IMR-90 (cell line): ENCODE data around the gene PAN3. TPM values are rescaled to one million over a fixed set of nuclear protein-coding genes. Genes with fewer than 3 reads are reported as not detected.

Experiments
- ATAC-seq: fragments of 200-7000 bp; cut with Tn5 transposase; 2 replicates; pipeline ENCODE4 v1.9.1; 2020; ENCODE audit warnings: low read depth, mild to moderate bottlenecking, moderate library complexity
- BruUV-seq: library from RNA; stranded (reverse); fragments of 400-500 nt; replicated peaks from 2 replicates; lab custom pipeline; 2021; lab: Mats Ljungman, UMichigan
- CTCF ChIA-PET: fragments of 300-600 bp; formaldehyde crosslinking; extraction: SDS; loops from one replicate; lab custom pipeline; 2021; ENCODE audit warnings: antibody characterized with exemption; lab: Yijun Ruan, JAX
- POLR2A ChIA-PET: fragments of 300-600 bp; sonication (Branson Sonifier 250); formaldehyde crosslinking; loops from one replicate; lab custom pipeline; 2022; ENCODE audit warnings: antibody characterized with exemption; ENCODE audit not compliant: unreplicated experiment; lab: Charles Lee
- DNase-seq: peaks from one replicate; pipeline ENCODE4 v3.0.0; 2013
- H2AFZ ChIP-seq: replicated peaks from 2 replicates; pipeline ENCODE3; 2013; ENCODE audit warnings: low read length, mild to moderate bottlenecking; ENCODE audit not compliant: poor library complexity
- H2AK5ac ChIP-seq: 2 replicates; pipeline ENCODE4 v1.6.1; 2013; ENCODE audit warnings: low read depth, low read length, inconsistent platforms
- H2AK9ac ChIP-seq: replicated peaks from 2 replicates; pipeline ENCODE3; 2013; ENCODE audit warnings: mild to moderate bottlenecking, low read depth, low read length, moderate library complexity; ENCODE audit not compliant: poor library complexity
- H2BK120ac ChIP-seq: 2 replicates; pipeline ENCODE4 v1.6.1; 2013; ENCODE audit warnings: low read depth, low read length, inconsistent platforms
- H2BK15ac ChIP-seq: 3 replicates; pipeline ENCODE4 v1.6.1; 2013; ENCODE audit warnings: low read depth, low read length, inconsistent platforms
- H2BK20ac ChIP-seq: 2 replicates; pipeline ENCODE4 v1.6.1; 2013; ENCODE audit warnings: low read depth, mild to moderate bottlenecking, inconsistent platforms, low read length, moderate library complexity
- H2BK5ac ChIP-seq: 2 replicates; pipeline ENCODE4 v1.6.1; 2013; ENCODE audit warnings: mild to moderate bottlenecking, low read depth, low read length, inconsistent platforms; ENCODE audit not compliant: poor library complexity, severe bottlenecking
- H3K14ac ChIP-seq: replicated peaks from 2 replicates; pipeline ENCODE4 v1.6.1; 2013; ENCODE audit warnings: low read depth, low read length, inconsistent platforms
- H3K18ac ChIP-seq: 2 replicates; pipeline ENCODE4 v1.6.1; 2013; ENCODE audit warnings: low read depth, low read length, control low read depth
- H3K23ac ChIP-seq: 2 replicates; pipeline ENCODE4 v1.6.1; 2013; ENCODE audit warnings: low read depth, low read length, inconsistent platforms
- H3K27ac ChIP-seq: 2 replicates; pipeline ENCODE4 v1.5.1; 2013; ENCODE audit warnings: mild to moderate bottlenecking, control low read depth, low read length; ENCODE audit not compliant: insufficient read depth
- H3K27me3 ChIP-seq: 2 replicates; pipeline ENCODE4 v1.6.1; 2013; ENCODE audit warnings: low read length; ENCODE audit not compliant: control insufficient read depth, insufficient read depth
- H3K36me3 ChIP-seq: 2 replicates; pipeline ENCODE4 v1.6.1; 2013; ENCODE audit warnings: low read length, mixed read lengths; ENCODE audit not compliant: control insufficient read depth, insufficient read depth
- H3K4ac ChIP-seq: 2 replicates; pipeline ENCODE4 v1.6.1; 2013; ENCODE audit warnings: low read depth, low read length, inconsistent platforms
- H3K4me1 ChIP-seq: 2 replicates; pipeline ENCODE4 v1.6.1; 2013; ENCODE audit warnings: low read length, mixed read lengths; ENCODE audit not compliant: control insufficient read depth, insufficient read depth
- H3K4me2 ChIP-seq: 2 replicates; pipeline ENCODE4 v1.6.1; 2013; ENCODE audit warnings: low read depth, mild to moderate bottlenecking, control low read depth, low read length, moderate library complexity
- H3K4me3 ChIP-seq: 2 replicates; pipeline ENCODE4 v1.5.1; 2013; ENCODE audit warnings: low read depth, mild to moderate bottlenecking, control low read depth, low read length, moderate library complexity; ENCODE audit not compliant: insufficient read depth
- H3K56ac ChIP-seq: 2 replicates; pipeline ENCODE4 v1.6.1; 2013; ENCODE audit warnings: low read length, inconsistent platforms; ENCODE audit not compliant: insufficient read depth; ENCODE audit errors: extremely low read depth
- H3K79me1 ChIP-seq, 2 experiments: 2 replicates each; pipeline ENCODE4 v1.6.1; 2013; ENCODE audit warnings: low read length in 2 of 2, inconsistent platforms in 1 of 2, low read depth in 1 of 2
- H3K9ac ChIP-seq: 2 replicates; pipeline ENCODE4 v1.6.1; 2013; ENCODE audit warnings: low read depth, low read length, control low read depth
- H3K9me1 ChIP-seq: 2 replicates; pipeline ENCODE4 v1.6.1; 2013; ENCODE audit warnings: low read length, inconsistent platforms; ENCODE audit not compliant: insufficient read depth
- H3K9me3 ChIP-seq: 2 replicates; pipeline ENCODE4 v1.6.1; 2013; ENCODE audit warnings: low read length; ENCODE audit not compliant: control insufficient read depth, insufficient read depth
- H4K20me1 ChIP-seq: 2 replicates; pipeline ENCODE4 v1.6.1; 2013; ENCODE audit warnings: low read length, inconsistent platforms; ENCODE audit not compliant: insufficient read depth
- H4K5ac ChIP-seq: 2 replicates; pipeline ENCODE4 v1.6.1; 2013; ENCODE audit warnings: mild to moderate bottlenecking, low read depth, low read length, control low read depth
- H4K8ac ChIP-seq, 2 experiments: 2 replicates each; pipeline ENCODE4 v1.6.1; 2013; ENCODE audit warnings: low read depth in 2 of 2, low read length in 2 of 2, control low read depth in 1 of 2, inconsistent platforms in 1 of 2
- H4K91ac ChIP-seq: 2 replicates; pipeline ENCODE4 v1.6.1; 2013; ENCODE audit warnings: low read depth, low read length, inconsistent platforms; ENCODE audit not compliant: insufficient read depth
- BHLHE40 ChIP-seq: fragments of 150-350 bp; IDR thresholded peaks from 2 replicates; pipeline ENCODE4 v1.6.1; 2016; ENCODE audit warnings: mild to moderate bottlenecking, low read depth, low read length
- CEBPB ChIP-seq: IDR thresholded peaks from 2 replicates; pipeline ENCODE4 v1.6.1; 2012; ENCODE audit warnings: low read depth, low read length, improper control_type of control experiment
- CHD1 ChIP-seq: IDR thresholded peaks from 2 replicates; pipeline ENCODE4 v1.6.1; 2012; ENCODE audit warnings: low read depth, low read length, improper control_type of control experiment
- ELK1 ChIP-seq: fragments of 150-350 bp; IDR thresholded peaks from 2 replicates; pipeline ENCODE4 v1.6.1; 2016; ENCODE audit warnings: low read depth, mild to moderate bottlenecking, low read length, moderate library complexity, borderline replicate concordance
- FOS ChIP-seq: fragments of 150-350 bp; IDR thresholded peaks from 2 replicates; pipeline ENCODE4 v1.6.1; 2016; ENCODE audit warnings: low read depth, low read length
- MAFK ChIP-seq: IDR thresholded peaks from 2 replicates; pipeline ENCODE4 v1.6.1; 2012; ENCODE audit warnings: low read depth, low read length, improper control_type of control experiment
- MAZ ChIP-seq: IDR thresholded peaks from 2 replicates; pipeline ENCODE4 v1.6.1; 2012; ENCODE audit warnings: low read depth, mild to moderate bottlenecking, low read length, improper control_type of control experiment, moderate library complexity, borderline replicate concordance
- MXI1 ChIP-seq: IDR thresholded peaks from 2 replicates; pipeline ENCODE4 v1.6.1; 2012; ENCODE audit warnings: low read depth, mild to moderate bottlenecking, low read length, moderate library complexity, borderline replicate concordance
- NFE2L2 ChIP-seq: fragments of 150-350 bp; IDR thresholded peaks from 2 replicates; pipeline ENCODE4 v1.6.1; 2016; ENCODE audit warnings: low read depth, mild to moderate bottlenecking, low read length
- POLR2A ChIP-seq: IDR thresholded peaks from 2 replicates; pipeline ENCODE4 v1.6.1; 2012; ENCODE audit warnings: mild to moderate bottlenecking, low read depth, low read length
- RAD21 ChIP-seq: IDR thresholded peaks from 2 replicates; pipeline ENCODE4 v1.6.1; 2012; ENCODE audit warnings: low read length, improper control_type of control experiment
- RCOR1 ChIP-seq: IDR thresholded peaks from 2 replicates; pipeline ENCODE4 v1.6.1; 2012; ENCODE audit warnings: mild to moderate bottlenecking, low read length, improper control_type of control experiment; ENCODE audit not compliant: insufficient replicate concordance
- RFX5 ChIP-seq: IDR thresholded peaks from 2 replicates; pipeline ENCODE4 v1.8.0; 2012; ENCODE audit warnings: low read depth, mild to moderate bottlenecking, low read length, moderate library complexity
- SMC3 ChIP-seq: fragments of 150-350 bp; IDR thresholded peaks from 2 replicates; pipeline ENCODE4 v1.6.1; 2016; ENCODE audit warnings: low read depth, mild to moderate bottlenecking, antibody characterized with exemption, low read length, moderate library complexity
- USF2 ChIP-seq: fragments of 150-350 bp; IDR thresholded peaks from 2 replicates; pipeline ENCODE4 v1.6.1; 2017; ENCODE audit warnings: mild to moderate bottlenecking, antibody characterized with exemption, low read length, low read depth
- WGBS, 2 experiments: methylation state at CpG; one replicate each; pipeline versions ENCODE4 v1.1.5 to v1.1.7; 2013; ENCODE audit warnings: missing lambda C conversion rate in 2 of 2; ENCODE audit not compliant: insufficient read length in 1 of 2; ENCODE audit errors: extremely low coverage in 2 of 2; 5-methylcytosine and 5-hydroxymethylcytosine counted together
- dilution Hi-C: fragments of 300-500 bp; cut with HindIII; formaldehyde crosslinking; loops from one replicate; pipeline ENCODE4 v1.14.3; 2018; ENCODE audit warnings: low sequenced_read_pairs; ENCODE audit not compliant: unreplicated experiment
- in situ Hi-C: fragments of 300-500 bp; cut with MboI; formaldehyde crosslinking; loops from 3 replicates; pipeline ENCODE4 v1.14.3; 2019; ENCODE audit warnings: low sequenced_read_pairs, inconsistent platforms, mixed read lengths
- intact Hi-C: fragments of 100-400 bp; cut with micrococcal nuclease; formaldehyde crosslinking; loops from 2 replicates; pipeline ENCODE4 v1.10.0; 2022
- polyA plus RNA-seq, 3 experiments: library from polyadenylated mRNA; depleted of rRNA; stranded (reverse); fragments of >200 nt; gene quantifications; 2 replicates each; pipeline ENCODE4 v1.2.3, GENCODE V29; 2012; ENCODE audit warnings: low replicate concordance in 1 of 3
- total RNA-seq: library from RNA; depleted of rRNA; stranded (reverse); fragments of >200 nt; gene quantifications from 2 replicates; pipeline ENCODE4 v1.2.3, GENCODE V29; 2012
- TF ChIP-seq, protein P1 (sequence below): conservative IDR thresholded peaks from 2 replicates; pipeline ENCODE4 v1.5.1; 2012; ENCODE audit warnings: mild to moderate bottlenecking, low read depth, low read length, improper control_type of control experiment

Gene PAN3
- total and polyA plus RNA-seq, 2 of the 4 experiments (the other 2 are of a cell fraction): 6.6 to 15.1 TPM

DNA sequence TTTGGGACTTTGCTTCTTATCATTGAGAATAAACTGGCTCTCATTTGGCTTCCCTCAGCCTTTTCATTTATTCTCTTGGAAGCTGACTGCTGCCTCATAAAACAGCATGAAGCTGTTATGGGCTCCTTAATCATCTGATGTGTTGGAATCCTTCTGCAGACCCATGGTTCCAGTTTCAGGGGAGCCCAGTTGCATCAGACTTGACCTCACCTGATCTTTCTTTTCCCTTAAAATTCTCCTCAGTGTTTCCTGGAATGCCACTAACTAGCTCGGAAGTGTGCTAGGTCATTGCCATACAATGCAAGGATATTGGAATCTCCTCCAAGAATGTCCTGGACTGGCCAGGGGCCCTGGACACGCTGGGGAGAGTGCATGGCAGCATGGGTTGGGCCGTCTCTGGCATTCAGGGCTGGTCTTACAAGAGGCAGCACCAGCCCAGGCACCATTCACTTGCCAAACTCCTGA, 197.9 kb downstream of the PAN3 start:
- Histone ChIP-seq H2AK9ac (no peak overlapping the region), H4K8ac (no peak overlapping the region), H3K4me1 (peaks cover 29% of the 10 kb centered on the region), H3K79me1 (peaks cover 0 to 4% of the 10 kb centered on the region in 2 experiments; a peak in 1 of 4 replicates), H3K27ac (no peak overlapping the region), H3K9me3 (no peaks in the 10 kb centered on the region), H4K91ac (no peak overlapping the region), H3K4ac (no peak overlapping the region; the same call in 1 of the 2 replicates), H3K56ac (no peak overlapping the region), H3K14ac (no peak overlapping the region), H3K4me3 (no peak overlapping the region), H4K20me1 (no peaks in the 10 kb centered on the region), H3K23ac (0 out of 2 replicates have a peak overlapping the region, but pooled peaks have one; percentile 36), H2BK20ac (peak overlapping the region; percentile 52; the same call in 1 of the 2 replicates), H3K27me3 (no peaks in the 10 kb centered on the region), H3K36me3 (no peaks in the 10 kb centered on the region), H2BK5ac (no peak overlapping the region), H2BK120ac (no peak overlapping the region; the same call in 1 of the 2 replicates), H3K9me1 (peaks cover 18% of the 10 kb centered on the region), H3K4me2 (no peak overlapping the region), H4K5ac (no peak overlapping the region), H2BK15ac (0 out of 3 replicates have a peak overlapping the region, but pooled peaks have one; percentile 17), H2AFZ (no peak overlapping the region), H3K18ac (no peak overlapping the region), H2AK5ac (peak overlapping the region; percentile 40; the same call in 1 of the 2 replicates), H3K9ac (no peak overlapping the region)
- WGBS, 2 experiments: 100% methylated on average over 1 of the region's 3 CpGs; no CpG with 5 or more reads in 1 of the 2 experiments
- no peak for ATAC-seq
- intact Hi-C loops (loop anchor here (5.0 kb wide), 1 partner anchor 141 kb away; no protein-coding TSS in a partner anchor), in situ Hi-C loops (no loop called here), dilution Hi-C loops (no loop called here)
- ChIA-PET CTCF (interaction anchor here (0.6 kb wide), 1 partner anchor 117 kb away, joined by 3 read pairs; no protein-coding TSS in a partner anchor), POLR2A (no interaction called here)
- BruUV-seq: no TSS peak
- no peak for DNase-seq
- no peak for TF ChIP-seq CHD1
- TF ChIP-seq SMC3: no peak
- no peak for TF ChIP-seq BHLHE40
- TF ChIP-seq POLR2A: no peak
- TF ChIP-seq FOS: no peak
- TF ChIP-seq MXI1: no peak
- no peak for TF ChIP-seq NFE2L2
- TF ChIP-seq, protein P1, sequence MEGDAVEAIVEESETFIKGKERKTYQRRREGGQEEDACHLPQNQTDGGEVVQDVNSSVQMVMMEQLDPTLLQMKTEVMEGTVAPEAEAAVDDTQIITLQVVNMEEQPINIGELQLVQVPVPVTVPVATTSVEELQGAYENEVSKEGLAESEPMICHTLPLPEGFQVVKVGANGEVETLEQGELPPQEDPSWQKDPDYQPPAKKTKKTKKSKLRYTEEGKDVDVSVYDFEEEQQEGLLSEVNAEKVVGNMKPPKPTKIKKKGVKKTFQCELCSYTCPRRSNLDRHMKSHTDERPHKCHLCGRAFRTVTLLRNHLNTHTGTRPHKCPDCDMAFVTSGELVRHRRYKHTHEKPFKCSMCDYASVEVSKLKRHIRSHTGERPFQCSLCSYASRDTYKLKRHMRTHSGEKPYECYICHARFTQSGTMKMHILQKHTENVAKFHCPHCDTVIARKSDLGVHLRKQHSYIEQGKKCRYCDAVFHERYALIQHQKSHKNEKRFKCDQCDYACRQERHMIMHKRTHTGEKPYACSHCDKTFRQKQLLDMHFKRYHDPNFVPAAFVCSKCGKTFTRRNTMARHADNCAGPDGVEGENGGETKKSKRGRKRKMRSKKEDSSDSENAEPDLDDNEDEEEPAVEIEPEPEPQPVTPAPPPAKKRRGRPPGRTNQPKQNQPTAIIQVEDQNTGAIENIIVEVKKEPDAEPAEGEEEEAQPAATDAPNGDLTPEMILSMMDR: no peak
- TF ChIP-seq CEBPB: no peak
- TF ChIP-seq USF2: no peak
- TF ChIP-seq MAZ: no peak
- TF ChIP-seq RAD21: no peak
- no peak for TF ChIP-seq ELK1
- TF ChIP-seq RFX5: no peak
- TF ChIP-seq RCOR1: no peak
- TF ChIP-seq MAFK: no peak
